GM10266 (cell line): ENCODE data around the gene S100PBP.
A peak's percentile ranks its signal among the peaks of the same experiment; 100 is the strongest.
"Not testable (repeated sequence)": the region's sequence is repeated elsewhere in the genome, so short reads cannot be mapped to it uniquely, and the experiment has no call there.

Experiments used
- DNase-seq: peaks from one replicate; pipeline ENCODE4 v3.0.0; 2012; ENCODE audit errors: extremely low spot score
- TF ChIP-seq, protein P1 (sequence below): IDR thresholded peaks from 2 replicates; pipeline ENCODE4 v1.5.1; 2012; ENCODE audit warnings: mild to moderate bottlenecking, low read depth; ENCODE audit not compliant: control insufficient read depth, insufficient read depth; ENCODE audit errors: missing control alignments

S100PBP gene

GRCh38 chr1:32791881-32792280 is 25.6 kb upstream of the S100PBP start:
- DNase-seq: no peak
- TF ChIP-seq, protein P1, sequence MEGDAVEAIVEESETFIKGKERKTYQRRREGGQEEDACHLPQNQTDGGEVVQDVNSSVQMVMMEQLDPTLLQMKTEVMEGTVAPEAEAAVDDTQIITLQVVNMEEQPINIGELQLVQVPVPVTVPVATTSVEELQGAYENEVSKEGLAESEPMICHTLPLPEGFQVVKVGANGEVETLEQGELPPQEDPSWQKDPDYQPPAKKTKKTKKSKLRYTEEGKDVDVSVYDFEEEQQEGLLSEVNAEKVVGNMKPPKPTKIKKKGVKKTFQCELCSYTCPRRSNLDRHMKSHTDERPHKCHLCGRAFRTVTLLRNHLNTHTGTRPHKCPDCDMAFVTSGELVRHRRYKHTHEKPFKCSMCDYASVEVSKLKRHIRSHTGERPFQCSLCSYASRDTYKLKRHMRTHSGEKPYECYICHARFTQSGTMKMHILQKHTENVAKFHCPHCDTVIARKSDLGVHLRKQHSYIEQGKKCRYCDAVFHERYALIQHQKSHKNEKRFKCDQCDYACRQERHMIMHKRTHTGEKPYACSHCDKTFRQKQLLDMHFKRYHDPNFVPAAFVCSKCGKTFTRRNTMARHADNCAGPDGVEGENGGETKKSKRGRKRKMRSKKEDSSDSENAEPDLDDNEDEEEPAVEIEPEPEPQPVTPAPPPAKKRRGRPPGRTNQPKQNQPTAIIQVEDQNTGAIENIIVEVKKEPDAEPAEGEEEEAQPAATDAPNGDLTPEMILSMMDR: no peak

GRCh38 chr1:32795763-32796162 is 21.7 kb upstream of the S100PBP start:
- DNase-seq: not testable (repeated sequence)

GRCh38 chr1:32797456-32797855 is 20.0 kb upstream of the S100PBP start:
- no peak for DNase-seq
- TF ChIP-seq, protein P1: no peak

GRCh38 chr1:32798191-32798590 is 19.3 kb upstream of the S100PBP start:
- no peak for DNase-seq
- TF ChIP-seq, protein P1: no peak

DNA sequence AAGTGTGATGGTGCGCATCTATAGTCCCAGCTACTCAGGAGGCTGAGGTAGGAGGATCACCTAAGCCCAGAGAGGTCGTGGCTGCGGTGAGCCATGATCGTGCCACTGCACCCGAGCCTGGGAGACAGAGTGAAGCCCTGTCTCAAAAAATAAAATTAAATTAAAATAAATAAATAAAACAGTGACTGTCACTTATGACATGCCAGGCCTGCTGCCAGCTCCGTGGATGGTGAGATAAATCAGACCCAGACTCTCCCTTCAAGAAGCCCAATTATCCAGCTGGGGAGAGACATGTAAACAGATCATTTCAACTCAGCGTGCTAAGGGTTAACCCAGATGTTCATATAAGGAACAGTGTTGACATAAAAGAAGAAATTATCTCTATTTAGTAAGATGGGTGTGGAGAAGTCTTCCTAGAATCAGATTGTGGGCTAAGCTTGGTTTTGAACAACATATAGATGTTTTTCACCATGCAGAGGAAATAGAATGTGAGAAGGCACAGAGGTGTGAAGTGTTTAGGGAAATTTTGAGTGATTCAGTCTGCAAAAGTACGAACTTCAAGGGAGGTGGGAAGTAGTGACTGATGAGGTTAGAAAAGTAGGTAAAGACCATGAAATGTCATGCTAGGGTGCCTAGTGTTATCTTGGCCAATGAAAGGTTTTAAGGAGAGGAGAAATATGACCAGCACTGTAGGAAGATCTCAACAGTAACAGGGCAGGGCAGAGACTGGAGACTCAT is 18.6 kb upstream of the S100PBP start:
- TF ChIP-seq, protein P1: no peak
- peak; percentile 46 for DNase-seq

DNA sequence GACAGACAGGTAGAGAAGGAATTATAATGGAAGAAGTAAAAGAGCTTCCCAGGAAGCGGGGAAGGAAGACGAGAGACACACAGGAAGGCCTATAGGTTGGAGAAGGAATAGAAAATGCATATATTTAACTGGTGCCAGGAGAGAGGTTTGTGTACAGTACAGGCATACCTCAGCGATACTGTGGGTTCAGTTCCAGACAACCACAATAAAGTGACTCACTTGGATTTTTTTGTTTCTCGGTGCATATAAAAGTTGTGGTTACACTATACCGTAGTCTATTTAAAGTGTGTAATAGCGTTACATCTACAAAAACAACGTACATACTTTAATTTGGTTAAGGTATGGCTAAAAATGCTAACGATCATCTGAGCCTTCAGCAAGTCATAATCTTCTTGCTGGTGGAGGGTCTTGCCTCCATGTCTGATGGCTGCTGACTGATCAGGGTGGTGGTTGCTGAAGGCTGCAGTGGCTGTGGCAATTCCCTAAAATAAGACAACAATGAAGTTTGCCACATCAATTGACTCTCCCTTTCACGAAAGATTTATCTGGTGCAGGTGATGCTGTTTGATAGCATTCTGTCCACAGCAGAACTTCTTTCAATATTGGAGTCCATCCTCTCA is 16.2 kb upstream of the S100PBP start:
- no peak for DNase-seq

DNA sequence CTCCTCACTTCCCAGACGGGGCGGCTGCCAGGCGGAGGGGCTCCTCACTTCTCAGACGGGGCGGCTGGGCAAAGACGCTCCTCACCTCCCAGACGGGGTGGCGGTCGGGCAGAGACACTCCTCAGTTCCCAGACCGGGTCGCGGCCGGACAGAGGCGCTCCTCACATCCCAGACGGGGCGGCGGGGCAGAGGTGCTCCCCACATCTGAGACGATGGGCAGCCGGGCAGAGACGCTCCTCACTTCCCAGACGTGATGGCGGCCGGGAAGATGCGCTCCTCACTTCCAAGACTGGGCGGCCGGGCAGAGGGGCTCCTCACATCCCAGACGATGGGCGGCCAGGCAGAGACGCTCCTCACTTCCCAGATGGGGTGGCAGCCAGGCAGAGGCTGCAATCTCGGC is 13.0 kb upstream of the S100PBP start:
- DNase-seq: not testable (repeated sequence)

More for the DNA sequence above, 16.2 kb upstream of the S100PBP start:
- TF ChIP-seq, protein P1: no peak

DNA sequence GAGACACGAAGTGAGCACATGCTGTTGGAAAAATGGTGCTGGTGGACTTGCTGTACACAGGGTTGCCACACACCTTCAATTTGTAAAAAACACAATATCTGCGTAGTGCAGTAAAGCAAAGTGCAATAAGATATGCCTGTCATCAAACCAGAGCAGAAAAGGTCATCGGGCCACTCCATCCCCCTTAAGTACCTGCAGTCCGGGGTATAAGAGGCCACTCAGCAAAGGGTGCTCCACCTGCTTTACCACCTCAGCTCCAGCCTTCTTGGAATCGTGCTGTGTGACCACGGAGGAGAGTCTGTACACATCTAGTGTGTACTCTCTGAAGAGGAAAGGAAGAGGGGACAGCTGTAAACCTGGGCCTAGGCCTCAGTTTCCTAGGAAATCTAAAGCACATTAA is 11.2 kb upstream of the S100PBP start:
- TF ChIP-seq, protein P1: no peak
- no peak for DNase-seq
